Measurements from ENCODE around the gene FAM174B.

Gene FAM174B

DNA sequence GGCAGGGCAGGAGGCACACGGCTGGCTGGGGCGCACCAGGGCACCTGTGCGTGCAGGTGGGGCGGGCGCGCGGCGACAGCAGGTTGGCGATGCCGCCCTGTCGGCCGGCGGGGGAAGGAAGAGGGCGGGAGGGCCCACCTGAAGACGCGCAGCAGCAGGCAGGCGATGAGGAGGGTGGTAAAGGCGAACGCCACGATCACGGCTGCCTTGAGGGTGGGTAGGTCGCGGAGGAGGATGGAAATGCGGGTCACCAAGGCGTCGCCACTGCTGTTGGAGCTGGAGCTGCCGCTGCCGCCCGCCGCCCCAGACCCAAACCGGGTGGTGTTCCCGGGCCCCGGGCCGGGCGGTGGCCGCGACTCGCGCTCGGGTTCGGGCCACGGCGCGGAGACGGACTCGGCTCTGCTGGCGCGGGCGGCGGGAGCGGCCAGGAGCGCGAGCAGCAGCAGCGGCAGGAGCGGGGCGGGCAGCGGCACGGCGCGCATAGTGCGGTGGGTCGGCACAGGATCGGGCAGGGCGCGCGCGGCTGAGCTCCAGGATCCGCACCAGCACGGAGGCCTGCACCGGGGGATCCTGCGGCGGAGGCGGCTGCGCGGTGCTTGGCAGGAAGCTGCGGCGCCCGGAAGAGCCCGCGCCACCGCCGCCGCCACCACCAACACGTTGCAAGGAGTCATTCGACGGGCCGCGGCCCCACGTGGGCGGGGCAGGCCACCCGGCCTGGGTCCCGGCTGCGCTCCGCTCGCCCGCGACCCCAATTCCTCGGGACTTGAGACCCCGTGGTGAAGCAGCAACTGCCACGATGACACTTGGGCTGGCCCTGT, at the start of gene FAM174B:
Gene FAM174B (minus strand): TSS at position 598 of the 818 bp plus-strand sequence.
- peak in 17 of 51 donors; percentile 7 to 61 (median 18) for DNase-seq

DNA sequence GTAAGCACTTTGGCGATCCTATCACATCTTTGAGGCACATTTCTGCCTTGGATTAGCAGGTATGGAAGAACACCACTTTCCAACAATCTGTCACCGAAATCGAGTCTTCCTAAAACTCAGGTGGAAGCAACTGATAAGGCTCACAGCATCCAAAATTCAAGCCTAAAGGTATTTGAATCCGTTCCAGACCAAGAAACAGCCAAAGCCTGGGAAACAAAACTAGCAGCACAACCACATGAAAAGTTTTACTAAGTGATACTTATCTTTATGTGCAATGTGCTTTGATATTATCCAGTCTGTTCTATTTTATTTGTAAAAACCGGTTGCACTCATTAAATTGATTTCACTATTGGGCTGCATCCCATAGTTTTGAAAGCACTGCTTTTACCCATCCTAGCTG, 40.5 kb upstream of the FAM174B start:
- DNase-seq: no peak

DNA sequence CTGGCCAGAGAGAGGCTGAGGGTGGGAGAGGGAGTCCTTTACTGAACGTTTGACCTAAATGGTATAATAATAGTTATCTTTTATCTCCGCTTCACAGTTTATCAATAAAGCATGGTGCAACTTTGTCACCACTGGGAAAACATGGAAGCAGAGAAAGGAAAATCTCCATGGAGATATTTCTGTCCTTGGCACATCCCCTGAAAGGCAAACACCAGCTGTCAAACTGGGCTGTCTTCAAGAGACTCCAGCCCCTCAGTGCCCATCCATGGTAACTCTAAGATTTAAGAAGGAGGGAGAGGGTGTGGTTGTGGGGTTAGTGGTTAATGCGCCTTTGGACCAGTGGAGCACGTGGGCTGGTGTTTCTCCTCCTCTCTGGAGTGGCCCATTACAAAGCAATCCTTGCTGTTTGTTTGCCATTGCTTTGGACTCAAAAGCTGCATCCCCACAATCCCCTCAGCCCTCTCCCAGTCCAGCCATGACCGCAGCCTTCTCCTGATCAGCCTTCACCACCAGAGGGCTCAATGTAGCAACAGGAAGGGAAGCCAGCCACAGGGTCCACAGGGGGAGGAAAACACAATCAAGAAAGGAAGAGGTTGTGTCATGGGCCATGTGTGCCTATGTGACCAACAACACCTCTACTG, 38.2 kb upstream of the FAM174B start:
- peak in 4 of 51 donors; percentile 3 to 31 (median 13) for DNase-seq

DNA sequence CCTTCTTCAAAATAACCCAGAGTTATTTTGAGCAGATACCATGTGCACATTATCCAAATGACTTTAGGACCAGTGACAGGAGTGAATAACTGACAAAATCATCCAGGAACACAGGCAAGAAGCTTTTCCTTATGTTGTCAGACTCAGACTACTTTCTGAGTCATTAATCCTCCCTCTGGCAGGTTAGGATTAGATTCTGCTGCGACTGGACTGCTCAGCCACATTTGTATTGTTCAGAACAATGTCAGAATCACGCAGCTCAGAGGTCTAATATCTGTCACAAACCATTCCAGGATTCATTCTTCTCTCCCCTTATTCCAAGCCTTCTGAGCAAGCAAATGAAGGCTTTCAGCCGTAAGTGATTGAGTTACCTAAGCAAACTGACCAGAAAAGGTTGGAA, 34.8 kb upstream of the FAM174B start:
- no peak for DNase-seq

DNA sequence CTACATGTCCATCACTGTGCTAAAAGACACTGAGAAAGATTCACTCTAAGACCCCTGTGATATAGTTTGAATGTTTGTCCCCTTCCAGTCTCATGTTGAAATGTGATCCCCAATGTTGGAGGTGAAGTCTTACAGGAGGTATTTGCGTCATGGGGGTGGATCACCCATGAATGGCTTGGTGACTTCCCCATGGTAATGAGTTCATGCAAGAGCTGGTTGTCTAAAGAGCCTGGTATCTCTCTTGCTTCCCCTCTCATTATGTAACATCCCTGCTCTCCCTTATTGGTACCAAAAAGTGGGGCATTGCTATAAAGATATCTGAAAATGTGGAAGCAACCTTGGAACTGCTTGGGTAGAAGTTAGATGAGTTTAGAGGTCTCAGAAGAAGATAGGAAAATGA, 32.2 kb upstream of the FAM174B start:
- DNase-seq: no peak

DNA sequence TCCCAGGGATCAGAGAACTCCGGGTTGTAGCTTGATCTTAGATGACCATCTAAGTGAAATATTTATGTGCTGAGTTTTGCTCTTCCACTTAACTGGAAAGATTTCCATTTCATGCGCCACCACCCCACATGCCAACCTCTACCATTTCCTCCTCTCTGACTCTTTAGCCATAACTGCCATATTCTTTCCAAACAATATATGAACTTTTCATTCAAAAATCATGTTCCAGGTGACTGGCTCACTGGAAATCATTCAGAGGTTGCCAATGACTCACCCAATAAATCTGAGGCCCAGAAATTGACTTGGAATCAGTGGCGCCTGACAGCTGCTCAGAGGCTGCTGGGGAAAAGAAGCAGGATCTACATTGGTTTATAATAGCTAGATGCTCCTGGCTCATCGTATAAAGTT, 31.6 kb upstream of the FAM174B start:
- no peak for DNase-seq

DNA sequence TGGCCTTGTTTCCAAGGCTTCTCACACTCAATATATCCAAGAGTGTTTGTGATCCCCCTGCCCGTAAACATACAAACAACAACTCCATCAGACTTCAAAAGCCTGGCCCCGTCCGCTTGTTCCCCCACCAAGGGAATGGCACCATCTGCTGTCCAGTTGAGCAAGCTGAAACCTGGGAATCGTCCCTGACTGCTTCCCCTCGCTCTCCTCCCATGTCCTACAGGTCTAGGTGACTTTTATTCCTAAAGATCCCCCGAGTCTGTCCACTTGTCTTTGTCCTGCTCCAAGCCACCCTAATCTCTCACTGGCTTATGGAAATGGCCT, 27.9 kb upstream of the FAM174B start:
- DNase-seq: peak in 26 of 51 donors; percentile 6 to 64 (median 31)

DNA sequence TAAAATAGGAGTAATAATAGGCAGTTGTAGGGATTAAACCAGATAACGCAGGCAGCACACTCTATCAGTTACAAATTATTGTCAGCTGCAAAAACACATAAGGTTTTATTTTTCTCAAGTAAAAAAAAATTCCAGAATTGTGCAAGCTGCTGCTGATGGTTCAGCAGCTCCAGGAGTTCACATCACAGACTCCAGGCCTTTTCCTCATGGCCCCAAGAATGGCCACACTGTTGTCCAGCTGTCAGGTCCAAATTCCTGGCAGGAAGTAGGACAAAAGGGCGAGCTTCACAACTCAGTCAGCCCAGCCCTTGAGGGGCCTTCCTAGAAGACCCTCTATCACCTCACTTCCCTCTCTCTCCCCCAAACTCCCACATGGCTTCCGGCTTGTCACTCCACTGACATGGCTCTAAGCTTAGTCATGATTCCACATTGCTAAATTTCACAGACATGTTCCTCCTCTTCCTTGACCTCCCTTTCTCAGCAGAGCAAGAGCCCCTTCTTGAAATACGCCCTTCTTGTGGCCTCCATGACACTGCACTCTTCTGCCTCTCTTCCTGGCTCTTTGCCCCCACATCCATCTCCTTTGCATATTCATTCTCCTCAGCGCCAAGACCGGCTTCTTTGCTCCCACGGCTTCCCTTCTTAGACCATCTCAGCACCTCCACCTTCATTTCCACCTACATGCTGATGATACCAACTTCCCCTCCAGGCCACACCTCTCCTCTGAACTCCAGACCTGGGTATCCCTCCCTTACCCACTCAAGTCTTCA, 27.4 kb upstream of the FAM174B start:
- no peak for DNase-seq

DNA sequence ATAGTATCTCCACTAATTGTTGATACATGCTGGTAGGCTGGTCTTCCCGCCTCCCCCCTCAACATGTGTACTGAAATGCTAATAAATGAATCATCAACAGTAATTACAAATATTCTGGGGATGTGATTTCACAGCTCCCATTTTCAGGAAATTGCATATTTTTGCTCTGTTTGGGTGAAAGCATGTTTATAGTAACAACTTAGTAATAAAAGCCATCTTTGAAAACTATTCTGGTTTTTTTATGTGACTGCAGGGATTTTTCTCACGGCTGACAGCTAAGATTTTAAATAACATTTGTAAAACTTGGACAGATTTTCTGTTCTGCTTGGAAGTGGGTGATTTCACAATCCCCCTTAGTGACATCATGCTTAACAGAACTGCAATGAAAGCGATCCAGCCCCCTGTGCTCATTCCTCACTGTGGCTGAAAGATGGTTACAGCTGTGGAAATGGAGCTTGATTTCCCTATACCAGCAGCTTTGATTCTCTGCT, 25.6 kb upstream of the FAM174B start:
- DNase-seq: no peak

DNA sequence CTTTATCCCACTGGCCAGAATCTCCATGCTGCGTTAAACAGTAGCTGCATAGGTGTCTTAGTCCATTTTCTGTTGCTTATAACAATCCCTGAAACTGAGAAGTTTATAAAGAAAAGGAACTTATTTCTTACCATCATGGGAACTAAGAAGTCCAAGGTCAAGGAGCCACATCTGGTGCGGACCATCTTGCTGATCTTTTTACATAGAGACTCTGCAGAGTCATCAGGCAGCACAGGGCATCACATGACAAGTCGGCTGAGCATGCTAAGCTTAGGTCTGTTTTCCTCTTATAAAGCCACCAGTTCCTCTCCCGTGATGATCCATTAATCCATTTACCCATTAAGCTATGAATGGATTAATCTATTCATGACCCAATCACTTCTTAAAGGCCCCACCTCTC, 22.4 kb upstream of the FAM174B start:
- no peak for DNase-seq

DNA sequence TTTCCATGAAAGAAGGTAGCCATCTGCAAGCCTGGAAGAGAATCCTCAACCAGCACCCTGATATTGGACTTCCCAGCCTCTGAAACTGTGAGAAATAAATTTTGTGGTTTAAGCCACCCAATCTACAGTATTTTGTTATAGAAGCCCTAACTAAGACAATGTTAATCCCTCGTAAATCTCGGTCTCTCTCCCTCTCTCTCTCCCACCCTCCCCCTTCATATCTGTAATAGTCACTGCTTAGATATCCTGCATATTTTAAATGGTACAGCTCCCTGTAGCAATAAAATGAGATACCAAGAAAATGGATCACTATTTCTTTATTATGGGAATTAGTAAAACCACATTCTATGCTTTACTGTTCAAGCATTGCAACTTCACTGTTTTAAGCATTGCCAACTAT, 21.0 kb upstream of the FAM174B start:
- DNase-seq: no peak

DNA sequence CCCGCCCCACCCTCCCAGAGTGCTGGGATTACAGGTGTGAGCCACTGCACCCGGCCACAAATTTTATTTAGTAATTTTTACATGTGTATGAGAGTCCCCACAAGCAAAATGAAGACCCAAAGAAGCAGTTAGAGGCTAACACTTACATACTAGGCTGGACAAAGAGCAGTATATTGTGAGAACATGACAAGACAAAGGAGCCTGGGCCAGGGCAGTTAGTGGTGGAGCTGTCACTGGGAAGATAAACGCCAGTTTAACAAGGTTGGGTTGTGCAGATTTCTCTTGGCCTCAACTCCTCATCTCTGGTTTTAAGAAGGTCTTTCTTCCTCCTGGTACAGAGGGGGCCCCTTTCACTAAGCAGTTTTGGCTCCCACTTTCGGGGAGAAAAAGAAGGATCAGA, 19.9 kb upstream of the FAM174B start:
- no peak for DNase-seq

DNA sequence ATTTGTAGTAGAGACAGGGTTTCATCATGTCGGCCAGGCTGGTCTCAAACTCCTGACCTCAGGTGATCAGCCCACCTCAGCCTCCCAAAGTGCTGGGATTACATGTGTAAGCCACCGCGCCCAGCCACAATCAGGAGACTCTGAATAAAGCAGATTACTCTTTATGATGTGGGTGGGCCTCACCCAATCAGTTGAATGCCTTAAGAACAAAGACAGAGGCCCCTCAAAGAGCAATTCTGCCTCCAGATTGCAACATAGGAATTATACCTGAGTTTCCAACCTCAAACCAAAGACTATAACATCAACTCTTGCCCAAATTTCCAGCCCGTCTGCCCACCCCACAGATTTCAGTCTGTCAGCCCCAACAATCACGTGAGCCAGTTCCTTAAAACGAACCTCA, 18.8 kb upstream of the FAM174B start:
- no peak for DNase-seq

DNA sequence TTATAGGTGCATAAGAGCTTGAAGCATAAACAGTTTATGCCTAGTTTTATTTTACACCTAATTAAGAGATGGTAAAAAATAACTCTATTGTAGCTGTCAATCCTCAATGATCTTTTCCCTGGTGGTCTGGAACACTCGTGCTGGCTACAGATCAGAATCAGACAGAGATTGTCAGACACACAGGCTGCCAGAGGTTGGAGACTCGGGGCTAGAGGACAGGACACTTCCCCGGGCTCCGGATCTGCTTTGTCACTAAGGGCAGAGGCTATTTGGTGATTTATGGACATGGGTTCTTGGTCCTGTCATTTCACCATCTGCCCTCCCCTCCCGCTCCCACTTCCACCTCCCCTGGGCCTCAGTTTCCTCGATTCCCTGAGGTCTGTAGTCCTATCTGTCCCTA, 16.5 kb upstream of the FAM174B start:
- no peak for DNase-seq

DNA sequence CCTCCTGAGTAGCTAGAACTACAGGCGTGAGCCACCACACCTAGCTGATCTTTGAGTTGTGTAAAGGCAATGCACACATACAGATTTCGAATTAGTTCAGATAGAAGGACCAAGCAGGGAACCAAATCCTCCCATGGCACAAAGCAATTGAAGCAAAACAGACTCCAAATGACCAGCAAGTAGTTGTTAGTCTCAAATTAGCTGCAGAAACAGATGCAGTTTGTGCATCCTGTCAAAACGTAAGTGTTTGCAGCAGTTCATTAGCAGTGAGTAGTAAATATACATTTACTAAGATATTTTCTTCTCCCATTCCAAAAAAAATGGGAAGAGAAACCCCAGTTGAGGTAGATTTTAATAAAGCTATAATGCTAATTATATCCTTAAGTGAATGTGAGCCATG, 15.8 kb upstream of the FAM174B start:
- DNase-seq: no peak

DNA sequence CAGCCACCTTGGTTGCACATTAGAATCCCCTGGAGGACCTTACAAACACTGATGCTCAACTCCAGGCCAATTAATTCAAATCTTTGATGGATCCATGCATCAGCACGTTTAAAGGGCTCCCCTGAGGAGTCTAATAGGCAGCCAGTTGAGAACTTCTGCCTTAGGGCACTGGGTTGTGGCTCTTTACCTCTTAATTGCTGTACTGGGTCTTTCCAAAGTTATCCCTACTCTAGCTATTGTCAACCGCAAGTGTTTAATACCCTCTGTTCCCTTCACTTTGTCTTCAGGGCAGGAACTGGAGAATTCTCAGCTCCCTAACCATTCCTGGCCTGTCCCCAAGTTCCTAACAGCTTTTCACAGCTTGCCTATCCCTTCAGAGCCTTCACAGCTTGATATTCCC, 15.0 kb upstream of the FAM174B start:
- no peak for DNase-seq

DNA sequence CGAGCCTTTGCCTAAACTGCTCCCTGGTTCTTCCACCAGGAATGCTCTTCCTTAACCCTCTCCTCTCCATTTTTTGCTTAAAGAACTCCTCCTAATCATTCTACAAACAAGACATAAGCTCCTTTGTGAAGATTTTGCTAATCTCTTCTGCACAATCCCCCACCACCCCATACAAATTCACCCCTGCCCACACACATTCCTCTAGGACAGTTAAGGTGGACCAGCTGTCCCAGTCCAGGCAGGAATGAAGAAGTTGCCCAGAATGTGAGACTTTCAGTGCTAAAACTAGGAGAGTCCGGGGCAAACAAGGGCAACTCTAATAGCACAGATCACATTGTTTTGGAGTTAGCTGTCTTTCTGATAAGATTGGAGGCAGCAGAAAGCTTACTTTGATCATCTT, 13.9 kb upstream of the FAM174B start:
- no peak for DNase-seq

DNA sequence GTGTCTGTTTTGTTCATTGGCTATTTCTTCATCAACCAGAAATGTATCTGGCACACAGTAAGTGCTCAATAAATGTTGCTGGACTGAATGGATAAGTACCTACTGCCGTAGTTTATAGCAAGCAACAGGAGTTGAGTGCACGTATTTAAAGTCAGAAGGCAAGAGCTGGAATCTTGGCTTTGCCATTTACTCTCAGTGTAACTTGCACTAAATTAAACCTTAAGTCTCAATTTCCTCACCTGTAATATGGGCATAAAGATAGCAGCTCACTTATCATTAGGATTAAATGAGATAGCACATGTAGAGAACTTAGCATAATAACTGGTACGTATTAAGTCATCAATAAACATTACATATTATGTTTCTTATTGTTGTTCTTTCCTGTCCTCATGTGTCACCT, 13.0 kb upstream of the FAM174B start:
- no peak for DNase-seq

DNA sequence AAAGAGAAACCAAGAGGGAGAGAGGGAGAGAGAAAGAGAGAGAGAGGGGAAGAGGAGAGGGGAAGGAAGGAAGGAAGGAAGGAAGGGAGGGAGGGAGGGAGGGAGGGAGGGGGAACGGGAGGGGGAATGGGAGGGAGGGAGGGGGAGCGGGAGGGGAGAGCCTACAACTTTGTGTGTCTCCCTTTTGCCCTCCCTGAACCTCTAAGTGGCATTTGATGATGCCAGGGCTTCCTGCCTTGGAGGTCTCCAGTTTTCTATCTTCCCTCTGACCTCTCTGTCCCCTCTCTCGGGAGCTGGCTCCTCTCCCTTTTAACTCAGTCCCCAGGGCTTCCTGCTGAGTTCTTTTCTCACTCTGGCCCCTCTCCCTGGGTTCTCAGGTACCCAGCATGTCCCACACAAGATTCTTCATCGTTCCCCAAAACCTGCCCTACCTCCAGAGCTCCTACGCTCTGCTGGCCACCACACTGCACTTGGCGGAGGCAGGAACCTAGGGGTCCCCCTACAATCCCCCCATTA, 12.5 kb upstream of the FAM174B start:
- no peak for DNase-seq

DNA sequence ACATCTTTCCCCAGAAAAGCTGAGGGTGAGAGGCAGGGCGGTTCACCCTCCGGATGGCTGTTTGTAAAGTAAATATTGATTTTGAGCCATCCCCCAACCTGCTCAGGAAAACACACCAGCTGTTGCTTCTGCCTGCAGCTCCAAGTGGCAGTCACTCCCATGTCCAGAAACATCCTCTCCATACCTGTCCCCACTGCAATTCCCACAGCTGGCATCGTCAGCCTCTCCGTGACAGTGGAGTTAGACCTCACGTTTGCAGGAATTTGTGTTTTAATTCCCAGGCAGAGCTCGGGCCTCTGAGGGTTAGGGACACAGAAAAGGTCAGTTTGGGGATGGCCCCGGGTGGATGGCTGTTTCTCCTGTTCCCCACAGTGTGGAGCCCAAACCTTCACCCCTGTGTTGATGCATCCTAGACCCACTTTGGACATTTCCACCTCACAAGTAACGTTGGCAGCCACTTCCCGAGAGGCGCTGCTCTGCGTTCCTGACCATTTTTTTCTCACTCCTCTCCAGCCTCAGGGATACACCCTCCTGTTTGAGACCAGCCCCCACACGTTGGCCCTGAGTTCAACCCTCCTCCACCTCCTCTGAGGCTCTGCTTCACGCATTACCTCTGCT, 11.8 kb upstream of the FAM174B start:
- no peak for DNase-seq

DNA sequence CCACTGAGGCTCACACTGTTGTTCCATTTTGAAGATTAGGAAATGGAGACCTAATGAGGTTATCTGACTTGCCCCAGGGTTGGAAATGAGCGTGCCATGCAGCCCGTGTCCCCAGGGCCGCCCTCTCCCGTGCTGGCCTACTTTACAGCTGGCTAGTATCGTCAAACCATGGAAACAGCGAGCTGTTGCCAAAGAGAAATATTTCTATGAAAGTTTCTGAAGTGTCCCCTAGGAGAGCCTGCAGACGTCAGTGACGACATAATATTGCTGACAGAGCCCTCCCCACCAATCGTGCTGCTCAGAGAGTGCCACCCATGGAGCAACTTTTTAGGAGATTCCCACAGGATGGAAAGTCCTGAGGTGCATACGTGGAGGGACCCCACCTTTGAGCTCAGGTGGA, 11.2 kb upstream of the FAM174B start:
- no peak for DNase-seq

DNA sequence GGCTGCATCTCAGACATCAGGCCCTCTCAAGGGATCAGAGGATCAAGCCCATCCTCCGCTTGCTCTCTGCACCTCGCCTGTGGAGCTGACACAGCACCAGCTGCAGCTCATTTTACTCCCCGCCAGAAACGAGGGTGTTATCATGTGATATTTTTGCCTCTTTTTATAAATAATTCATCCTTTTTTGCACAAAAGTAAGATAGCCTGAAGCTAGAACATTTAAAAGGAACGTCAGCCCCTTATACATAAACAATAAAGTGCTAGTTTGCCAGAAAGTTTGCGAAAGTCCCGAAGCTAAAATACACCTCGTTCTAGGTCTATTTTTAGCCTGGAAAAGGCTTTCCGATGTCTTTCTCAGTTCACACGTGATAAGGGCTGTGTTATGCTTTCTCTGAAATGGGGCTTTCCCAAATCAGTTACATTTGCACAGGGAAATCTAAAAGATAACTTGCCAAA, 9.6 kb upstream of the FAM174B start:
- DNase-seq: peak in 1 of 51 donors; percentile 14
